H1 (cell line): Measurements from ENCODE around the gene SEC61B. TPM values are rescaled to one million over a fixed set of nuclear protein-coding genes. Genes with fewer than 3 reads are reported as not detected.

Source experiments
- CTCF ChIA-PET: fragments of 300-600 bp; sonication (Branson Sonifier 250); formaldehyde crosslinking; loops from one replicate; lab custom pipeline; 2021; ENCODE audit not compliant: partially characterized antibody; lab: Charles Lee
- POLR2A ChIA-PET: fragments of 300-600 bp; sonication (Branson Sonifier 250); formaldehyde crosslinking; loops from one replicate; lab custom pipeline; 2021; ENCODE audit warnings: inconsistent platforms; ENCODE audit not compliant: partially characterized antibody; lab: Charles Lee
- DNase-seq, 2 experiments: peaks; one replicate each; pipeline versions ENCODE4 v3.0.0 to v3.0.0-alpha.2; 2010 to 2022; ENCODE audit warnings: low spot score in 2 of 2, low read depth in 1 of 2, mixed read lengths in 1 of 2
- FAIRE-seq: peaks from 2 replicates; lab custom pipeline; 2011; peaks lifted over from hg19 to GRCh38; lab: Jason Lieb, UNC
- H2AFZ ChIP-seq: 2 replicates; pipeline ENCODE4 v1.8.1; 2012; ENCODE audit warnings: low read length, inconsistent platforms
- H2AK5ac ChIP-seq: 2 replicates; pipeline ENCODE4 v1.6.1; 2013; ENCODE audit warnings: low read depth, low read length
- H2BK120ac ChIP-seq: replicated peaks from 2 replicates; pipeline ENCODE3; 2013; ENCODE audit warnings: low read depth, low read length, inconsistent platforms
- H2BK12ac ChIP-seq: 2 replicates; pipeline ENCODE4 v1.6.1; 2013; ENCODE audit warnings: low read depth, low read length
- H2BK15ac ChIP-seq: 2 replicates; pipeline ENCODE4 v1.6.1; 2013; ENCODE audit warnings: low read length
- H2BK20ac ChIP-seq: 2 replicates; pipeline ENCODE4 v1.6.1; 2013; ENCODE audit warnings: low read length
- H2BK5ac ChIP-seq: 2 replicates; pipeline ENCODE4 v1.6.1; 2013; ENCODE audit warnings: low read depth, low read length
- H3K14ac ChIP-seq: 2 replicates; pipeline ENCODE4 v1.6.1; 2013; ENCODE audit warnings: inconsistent platforms; ENCODE audit not compliant: insufficient read length
- H3K18ac ChIP-seq: 2 replicates; pipeline ENCODE4 v1.6.1; 2013; ENCODE audit warnings: low read length; ENCODE audit errors: extremely low read depth
- H3K23ac ChIP-seq: 2 replicates; pipeline ENCODE4 v1.6.1; 2013; ENCODE audit warnings: inconsistent platforms; ENCODE audit not compliant: insufficient read length
- H3K23me2 ChIP-seq: 2 replicates; pipeline ENCODE4 v1.6.1; 2013; ENCODE audit warnings: low read depth, low read length
- H3K27ac ChIP-seq: 2 replicates; pipeline ENCODE4 v1.6.1; 2011; ENCODE audit warnings: low read depth, low read length, inconsistent platforms
- H3K27me3 ChIP-seq, 4 experiments: replicated peaks in 1 of 4; 1 replicate in 1 of 4; 2 replicates in 3 of 4; pipeline versions ENCODE4 v1.6.1 to v1.8.1; 2011 to 2013; ENCODE audit warnings: low read length in 3 of 4, mild to moderate bottlenecking in 3 of 4, inconsistent platforms in 2 of 4, mixed read lengths in 2 of 4, moderate library complexity in 1 of 4; ENCODE audit not compliant: control insufficient read depth in 3 of 4, insufficient read depth in 3 of 4; ENCODE audit errors: extremely low read depth in 1 of 4
- H3K36me3 ChIP-seq, 4 experiments: 2 replicates each; pipeline versions ENCODE4 v1.6.1 to v1.8.1; 2011 to 2013; ENCODE audit warnings: mild to moderate bottlenecking in 4 of 4, low read length in 3 of 4, moderate library complexity in 2 of 4, control low read depth in 1 of 4, inconsistent platforms in 1 of 4; ENCODE audit not compliant: insufficient read depth in 4 of 4, control insufficient read depth in 2 of 4
- H3K4ac ChIP-seq: replicated peaks from 2 replicates; pipeline ENCODE3; 2013; ENCODE audit warnings: low read length, low read depth, mixed read lengths, inconsistent platforms; ENCODE audit not compliant: insufficient read length
- H3K4me1 ChIP-seq, 4 experiments: replicated peaks in 1 of 4; 1 replicate in 1 of 4; 2 replicates in 3 of 4; pipeline versions ENCODE4 v1.6.1 to v1.8.1; 2011 to 2013; ENCODE audit warnings: low read length in 3 of 4, inconsistent platforms in 2 of 4, mixed read lengths in 1 of 4; ENCODE audit not compliant: insufficient read depth in 4 of 4, control insufficient read depth in 3 of 4
- H3K4me2 ChIP-seq, 2 experiments: 2 replicates each; pipeline versions ENCODE4 v1.6.1 to v1.8.1; 2011 to 2013; ENCODE audit warnings: low read depth in 2 of 2, low read length in 2 of 2, control low read depth in 1 of 2, inconsistent platforms in 1 of 2, mild to moderate bottlenecking in 1 of 2; ENCODE audit not compliant: insufficient read depth in 1 of 2
- H3K4me3 ChIP-seq, 4 experiments: fragments of 200-600, 300-600 bp in 1 of 4; sonication (generic), shearing (Covaris generic), sonication (Bioruptor Twin) in 1 of 4; 2 replicates each; pipeline versions ENCODE4 v1.5.1 to v1.8.1; 2011 to 2016; ENCODE audit warnings: low read length in 4 of 4, low read depth in 3 of 4, control low read depth in 2 of 4, inconsistent platforms in 2 of 4, mild to moderate bottlenecking in 2 of 4, mixed read lengths in 1 of 4, moderate library complexity in 1 of 4; ENCODE audit not compliant: insufficient read depth in 2 of 4; ENCODE audit errors: extremely low read depth in 1 of 4
- H3K56ac ChIP-seq: replicated peaks from 2 replicates; pipeline ENCODE3; 2013; ENCODE audit warnings: low read depth, mild to moderate bottlenecking, mixed read lengths, low read length, inconsistent platforms; ENCODE audit not compliant: insufficient read length
- H3K79me1 ChIP-seq: 2 replicates; pipeline ENCODE4 v1.6.1; 2013; ENCODE audit warnings: low read depth, low read length, control low read depth
- H3K79me2 ChIP-seq, 2 experiments: 2 replicates each; pipeline versions ENCODE4 v1.6.1 to v1.8.1; 2012 to 2013; ENCODE audit warnings: low read length in 2 of 2, mild to moderate bottlenecking in 2 of 2, inconsistent platforms in 1 of 2; ENCODE audit not compliant: insufficient read depth in 2 of 2, control insufficient read depth in 1 of 2
- H3K9ac ChIP-seq, 4 experiments: replicated peaks in 1 of 4; 1 replicate in 1 of 4; 2 replicates in 3 of 4; pipeline versions ENCODE4 v1.6.1 to v1.8.1; 2011 to 2013; ENCODE audit warnings: low read depth in 3 of 4, low read length in 3 of 4, control low read depth in 2 of 4, mild to moderate bottlenecking in 2 of 4, moderate library complexity in 2 of 4, inconsistent platforms in 1 of 4; ENCODE audit errors: extremely low read depth in 1 of 4
- H3K9me3 ChIP-seq, 2 experiments: 2 replicates each; pipeline versions ENCODE4 v1.6.1 to v1.8.1; 2012 to 2013; ENCODE audit warnings: mild to moderate bottlenecking in 2 of 2, moderate library complexity in 2 of 2, control low read depth in 1 of 2, inconsistent platforms in 1 of 2, low read depth in 1 of 2, low read length in 1 of 2, mixed read lengths in 1 of 2; ENCODE audit not compliant: insufficient read depth in 2 of 2
- H4K20me1 ChIP-seq, 2 experiments: replicated peaks in 1 of 2; 2 replicates each; pipeline versions ENCODE3 to v1.8.1; 2011 to 2013; ENCODE audit warnings: inconsistent platforms in 2 of 2, low read length in 2 of 2, mild to moderate bottlenecking in 1 of 2; ENCODE audit not compliant: insufficient read depth in 2 of 2, control insufficient read depth in 1 of 2
- H4K5ac ChIP-seq: 2 replicates; pipeline ENCODE4 v1.6.1; 2013; ENCODE audit warnings: low read length, low read depth, mixed read lengths, inconsistent platforms; ENCODE audit not compliant: insufficient read length
- H4K8ac ChIP-seq: 2 replicates; pipeline ENCODE4 v1.8.0; 2013; ENCODE audit warnings: mild to moderate bottlenecking, moderate library complexity, low read length, inconsistent platforms; ENCODE audit not compliant: insufficient read depth; ENCODE audit errors: extremely low read depth
- H4K91ac ChIP-seq: replicated peaks from 2 replicates; pipeline ENCODE3; 2013; ENCODE audit warnings: low read length, mixed read lengths, inconsistent platforms; ENCODE audit not compliant: insufficient read length
- NANOG ChIP-seq: IDR thresholded peaks from 2 replicates; pipeline ENCODE4 v1.6.1; 2011; ENCODE audit warnings: low read length, low read depth, mild to moderate bottlenecking, inconsistent platforms; ENCODE audit not compliant: insufficient read depth, poor library complexity, severe bottlenecking
- RBBP5 ChIP-seq: IDR thresholded peaks from 2 replicates; pipeline ENCODE4 v1.7.1; 2012; ENCODE audit warnings: low read depth, mild to moderate bottlenecking, inconsistent platforms, low read length, moderate library complexity, borderline replicate concordance
- SIRT6 ChIP-seq: IDR thresholded peaks from one replicate; pipeline ENCODE4 v1.7.1; 2012; ENCODE audit warnings: low read length, inconsistent platforms
- WGBS, 2 experiments: shearing (Covaris generic) in 1 of 2; methylation state at CpG; one replicate each; pipeline versions ENCODE4 v1.1.6 to v1.1.7; 2013 to 2015; ENCODE audit warnings: low lambda C conversion rate in 2 of 2, mixed read lengths in 2 of 2, inconsistent platforms in 1 of 2, low coverage in 1 of 2, missing lambda C conversion rate in 1 of 2; ENCODE audit not compliant: insufficient replicate concordance in 2 of 2, insufficient coverage in 1 of 2, insufficient read length in 1 of 2; ENCODE audit errors: extremely low coverage in 1 of 2, missing lambda C conversion rate in 1 of 2; 5-methylcytosine and 5-hydroxymethylcytosine counted together
- polyA plus RNA-seq, 7 experiments: library from polyadenylated mRNA; depleted of rRNA in 3 of 7; stranded (reverse) in 5 of 7; unstranded in 2 of 7; fragments of >200 nt in 5 of 7; fragments of 200-250 nt in 2 of 7; gene quantifications; 1 replicate in 5 of 7; 2 replicates in 1 of 7; 4 replicates in 1 of 7; pipeline versions ENCODE4 v1.2.1 to v1.2.3, GENCODE V29; 2011 to 2013; ENCODE audit warnings: missing spikeins in 2 of 7, mixed read lengths in 2 of 7
- total RNA-seq: library from RNA; stranded (reverse); fragmentation: NEBNext Ultra II Directional; extraction: Animal tissue kit (Norgen Biotek cat#: 25700); gene quantifications from 2 replicates; pipeline ENCODE4 v1.2.1, GENCODE V29; 2021

The SEC61B gene
- total and polyA plus RNA-seq, 2 of the 8 experiments (the other 6 are each of a cell fraction or from before 2014, with no cell fraction given): 155 to 379 TPM

DNA sequence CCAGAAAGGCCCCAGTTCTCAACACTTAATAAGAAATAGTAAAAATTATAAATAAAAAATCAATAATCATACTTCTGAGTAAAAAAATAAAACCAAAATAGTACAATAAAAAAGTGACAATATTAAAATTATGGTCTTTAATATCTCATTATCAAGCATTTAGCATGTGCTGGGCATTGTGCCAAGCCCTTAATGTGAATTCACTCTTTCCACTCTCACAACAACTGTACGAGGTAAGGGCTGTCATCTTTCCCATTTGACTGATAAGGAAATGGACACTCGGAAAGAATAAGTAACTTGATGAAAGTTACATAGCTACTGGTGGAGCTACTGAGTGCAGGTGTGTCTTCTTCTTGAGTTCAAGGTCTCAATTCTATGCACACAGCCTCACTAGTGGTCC is 43.6 kb downstream of the SEC61B start:
- no peak overlapping the region for H3K23ac ChIP-seq
- H2BK120ac ChIP-seq: no peak overlapping the region
- 94% methylated on average over 2 of the region's 2 CpGs; no CpG with 5 or more reads in 1 of the 2 experiments for WGBS, 2 experiments
- no peak overlapping the region for H3K9ac ChIP-seq
- no peaks in the 10 kb centered on the region for H3K9me3 ChIP-seq
- no peak overlapping the region for H2BK5ac ChIP-seq
- H4K5ac ChIP-seq: no peak overlapping the region
- no peak overlapping the region for H4K8ac ChIP-seq
- ChIA-PET CTCF (interaction anchor here (0.7 to 2.5 kb wide), 36 partner anchors 9 to 985 kb away, joined by 3 to 9 read pairs (median 3); partner anchors contain the start of gene ALG2), POLR2A (no interaction called here)
- H2BK20ac ChIP-seq: no peak overlapping the region
- no peak overlapping the region for H2AFZ ChIP-seq
- no peak overlapping the region for H3K27ac ChIP-seq
- DNase-seq (no peak), FAIRE-seq (no peak)
- no peak overlapping the region for H3K4me3 ChIP-seq
- no peak overlapping the region for H3K18ac ChIP-seq
- H3K4me2 ChIP-seq: no peak overlapping the region
- no peaks in the 10 kb centered on the region for H4K20me1 ChIP-seq
- H2AK5ac ChIP-seq: no peak overlapping the region
- no peaks in the 10 kb centered on the region for H3K79me1 ChIP-seq
- H3K14ac ChIP-seq: no peak overlapping the region
- H3K27me3 ChIP-seq: no peaks in the 10 kb centered on the region
- no peak overlapping the region for H3K4ac ChIP-seq
- H3K23me2 ChIP-seq: no peaks in the 10 kb centered on the region
- no peaks in the 10 kb centered on the region for H3K79me2 ChIP-seq
- 0 out of 2 replicates have a peak overlapping the region, but pooled peaks have one; percentile 39 for H2BK12ac ChIP-seq
- no peak overlapping the region for H2BK15ac ChIP-seq
- no peaks in the 10 kb centered on the region for H3K4me1 ChIP-seq
- no peaks in the 10 kb centered on the region for H3K36me3 ChIP-seq
- no peak overlapping the region for H3K56ac ChIP-seq
- no peak overlapping the region for H4K91ac ChIP-seq
- TF ChIP-seq SIRT6: no peak
- TF ChIP-seq NANOG: no peak
- TF ChIP-seq RBBP5: no peak
